HuH-7.5 (cell line): ENCODE data around the gene FBXL13.
A peak's percentile ranks its signal among the peaks of the same experiment; 100 is the strongest.
"Not testable (repeated sequence)": the region's sequence is repeated elsewhere in the genome, so short reads cannot be mapped to it uniquely, and the experiment has no call there.

Source experiments
- DNase-seq: peaks from one replicate; pipeline ENCODE4 v3.0.0; 2011; ENCODE audit warnings: low spot score

Gene FBXL13

GRCh38 chr7:103023578-103023977 lies 51.0 kb downstream of the FBXL13 start:
- DNase-seq, result not testable (repeated sequence)

- DNase-seq, result not testable (repeated sequence)
Observed at GRCh38 chr7:103021490-103021889, 53.1 kb downstream of the FBXL13 start.

GRCh38 chr7:103020876-103021275 lies 53.7 kb downstream of the FBXL13 start:
- DNase-seq, result not testable (repeated sequence)

GRCh38 chr7:103018295-103018694 lies 56.3 kb downstream of the FBXL13 start:
- not testable (repeated sequence) for DNase-seq

GRCh38 chr7:103011650-103012049 lies 62.9 kb downstream of the FBXL13 start:
- DNase-seq, result no peak

GRCh38 chr7:103010211-103010610 lies 64.4 kb downstream of the FBXL13 start:
- no peak for DNase-seq

GRCh38 chr7:103009466-103010185 lies 65.0 kb downstream of the FBXL13 start:
- DNase-seq, result no peak

GRCh38 chr7:103003004-103003403 lies 71.6 kb downstream of the FBXL13 start:
- no peak for DNase-seq

- DNase-seq, result no peak
Observed at GRCh38 chr7:103001210-103001609, 73.4 kb downstream of the FBXL13 start.

GRCh38 chr7:102996957-102997356 lies 77.6 kb downstream of the FBXL13 start:
- DNase-seq, result no peak

- DNase-seq, result not testable (repeated sequence)
Observed at GRCh38 chr7:102995609-102996008, 79.0 kb downstream of the FBXL13 start.

GRCh38 chr7:102994567-102994966 lies 80.0 kb downstream of the FBXL13 start:
- DNase-seq, result no peak

- DNase-seq, result no peak
Observed at GRCh38 chr7:102993718-102994029, 80.9 kb downstream of the FBXL13 start.

GRCh38 chr7:102992938-102993717 lies 81.5 kb downstream of the FBXL13 start:
- DNase-seq, result peak; percentile 16

- DNase-seq, result no peak
Observed at GRCh38 chr7:102992509-102992937, 82.1 kb downstream of the FBXL13 start.

- peak; percentile 28 for DNase-seq
Observed at GRCh38 chr7:102991540-102992214, 82.9 kb downstream of the FBXL13 start.

GRCh38 chr7:102991077-102991539 lies 83.5 kb downstream of the FBXL13 start:
- DNase-seq, result no peak

- no peak for DNase-seq
Observed at GRCh38 chr7:102990642-102991041, 84.0 kb downstream of the FBXL13 start.

GRCh38 chr7:102988631-102989560 lies 85.7 kb downstream of the FBXL13 start:
- DNase-seq, result no peak

- no peak for DNase-seq
Observed at GRCh38 chr7:102988088-102988487, 86.5 kb downstream of the FBXL13 start.

GRCh38 chr7:102985176-102985783 lies 89.3 kb downstream of the FBXL13 start:
- DNase-seq, result no peak
